ENCODE measurements around the gene SLC13A5. TPM values are rescaled to one million over a fixed set of nuclear protein-coding genes. Genes with fewer than 3 reads are reported as not detected.

Gene SLC13A5
- total RNA-seq, 4 donors from 2014 or later, result 0.29 to 2.3 (median 1.3) TPM

- DNase-seq, result no peak
- Histone ChIP-seq H3K4me3 (no peak overlapping the region), H3K27me3 (peaks cover 0 to 17% (median 0%) of the 10 kb centered on the region in 4 donors), H3K9me3 (no peaks in the 10 kb centered on the region), H3K36me3 (no peaks in the 10 kb centered on the region), H3K27ac (no peak overlapping the region), H3K4me1 (peaks cover 0 to 8% (median 0%) of the 10 kb centered on the region in 3 donors)
- TF ChIP-seq CTCF (IDR thresholded peaks at IDR 0.05) (no peak), POLR2A (IDR thresholded peaks at IDR 0.05) (no peak)
- WGBS, 2 donors, result 73% methylated on average over 5 to 13 of the region's 14 CpGs
- intact Hi-C loops (cut with DNase I), result no loop called here
These were observed 28.0 kb downstream of the SLC13A5 start for GRCh38 chr17:6684881-6685767.

GRCh38 chr17:6684460-6684783 lies 28.7 kb downstream of the SLC13A5 start:
- Histone ChIP-seq H3K27me3 (peaks cover 0 to 20% (median 0%) of the 10 kb centered on the region in 4 donors), H3K36me3 (no peaks in the 10 kb centered on the region), H3K27ac (no peak overlapping the region), H3K4me3 (no peak overlapping the region), H3K9me3 (no peaks in the 10 kb centered on the region), H3K4me1 (peaks cover 0 to 12% (median 0%) of the 10 kb centered on the region in 3 donors)
- TF ChIP-seq POLR2A (IDR thresholded peaks at IDR 0.05) (no peak), CTCF (IDR thresholded peaks at IDR 0.05) (no peak)
- WGBS, 2 donors, result 69 to 75% methylated on average over 6 to 7 of the region's 7 CpGs
- intact Hi-C loops (cut with DNase I), result no loop called here
- no peak for DNase-seq

GRCh38 chr17:6683730-6684459 lies 29.3 kb downstream of the SLC13A5 start:
- peaks cover 0 to 15% (median 0%) of the 10 kb centered on the region in 3 donors for H3K4me1 ChIP-seq
- intact Hi-C loops (cut with DNase I), result no loop called here
- WGBS, 2 donors, result 70% methylated on average over 2 of the region's 3 CpGs; no CpG with 5 or more reads in 1 of the 2 donors

DNA sequence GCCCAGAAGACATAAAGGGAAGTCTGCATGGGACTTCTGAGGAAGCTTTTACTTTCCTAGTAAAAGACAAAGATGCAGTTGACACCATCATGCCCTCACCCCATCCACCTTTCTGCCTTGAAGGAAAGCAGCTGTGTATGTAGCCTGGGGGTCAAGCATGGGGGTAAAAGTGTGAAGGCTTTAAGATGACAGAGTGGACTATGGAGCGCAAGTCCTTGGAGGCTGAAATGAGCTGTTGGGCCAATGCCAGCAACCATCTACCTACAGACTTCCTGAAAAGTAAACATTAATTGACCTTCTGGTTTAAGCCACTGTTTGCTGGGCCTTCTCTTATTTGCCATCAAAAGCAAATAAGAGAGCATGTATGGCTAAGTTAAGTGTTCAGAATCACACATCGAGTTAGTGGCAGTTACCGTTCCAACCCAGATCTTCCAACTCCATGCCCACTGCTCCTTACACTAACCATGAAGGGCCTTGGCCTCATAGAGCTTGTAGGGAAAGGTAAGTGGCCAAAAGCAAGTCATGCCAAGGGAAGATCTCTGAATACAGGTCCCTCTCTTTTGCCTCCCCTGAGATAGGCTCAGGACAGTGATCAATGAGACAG lies 30.0 kb downstream of the SLC13A5 start:
- 72 to 79% methylated on average over 3 of the region's 3 CpGs for WGBS, 2 donors
- no peaks in the 10 kb centered on the region for H3K36me3 ChIP-seq
- DNase-seq, result no peak
- H3K27ac ChIP-seq, result no peak overlapping the region
- no peak overlapping the region for H3K4me3 ChIP-seq
- H3K4me1 ChIP-seq, result peaks cover 0 to 22% (median 0%) of the 10 kb centered on the region in 3 donors
- no peaks in the 10 kb centered on the region for H3K9me3 ChIP-seq
- TF ChIP-seq CTCF (IDR thresholded peaks at IDR 0.05), result no peak
- TF ChIP-seq POLR2A (IDR thresholded peaks at IDR 0.05), result no peak
- peaks cover 0 to 31% (median 0%) of the 10 kb centered on the region in 4 donors for H3K27me3 ChIP-seq
- intact Hi-C loops (cut with DNase I), result no loop called here

More at GRCh38 chr17:6683730-6684459, 29.3 kb downstream of the SLC13A5 start:
- Histone ChIP-seq H3K36me3 (no peaks in the 10 kb centered on the region), H3K27ac (no peak overlapping the region), H3K9me3 (no peaks in the 10 kb centered on the region), H3K4me3 (no peak overlapping the region), H3K27me3 (peaks cover 0 to 23% (median 0%) of the 10 kb centered on the region in 4 donors)
- DNase-seq, result no peak
- no peak for TF ChIP-seq CTCF (IDR thresholded peaks at IDR 0.05)
- no peak for TF ChIP-seq POLR2A (IDR thresholded peaks at IDR 0.05)
